Measurements from ENCODE around the gene KCNMB2. TPM values are rescaled to one million over a fixed set of nuclear protein-coding genes. Genes with fewer than 3 reads are reported as not detected.
A peak's percentile ranks its signal among the peaks of the same experiment; 100 is the strongest.

The KCNMB2 gene
- total RNA-seq, 5 donors from 2014 or later (not counting 1 experiment from before 2014, with no cell fraction given): not detected

DNA sequence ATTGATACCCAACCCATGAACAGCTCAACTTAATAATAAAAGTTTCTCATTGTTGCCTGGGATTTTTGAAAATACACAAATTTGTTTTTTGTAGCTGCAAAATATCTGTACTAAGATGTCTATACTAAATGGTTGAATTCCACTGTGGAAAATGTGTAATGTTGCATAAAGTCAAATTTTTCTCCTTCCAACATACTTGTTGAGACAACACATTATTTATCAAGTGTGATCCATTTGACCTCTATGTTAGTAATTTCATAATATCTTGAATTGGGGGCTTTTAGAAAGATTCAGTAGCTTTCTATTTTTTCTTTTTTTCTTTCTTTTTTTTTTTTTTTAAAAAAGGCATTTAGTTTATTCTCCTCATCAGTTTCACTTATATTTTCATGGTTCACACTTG, 88.0 kb downstream of the KCNMB2 start:
- ChIA-PET CTCF (interaction anchor here (0.6 kb wide), 2 partner anchors 166 to 1597 kb away, joined by 3 to 5 read pairs; no protein-coding TSS in a partner anchor), POLR2A (no interaction called here)
- Mint-ChIP-seq H3K4me1 (no peaks in the 10 kb centered on the region), H3K36me3 (no peaks in the 10 kb centered on the region), H3K27ac (no peak overlapping the region), H3K9me3 (no peaks in the 10 kb centered on the region), H3K27me3 (no peaks in the 10 kb centered on the region), H3K4me3 (no peak overlapping the region)
- H3K9me3 ChIP-seq: no peaks in the 10 kb centered on the region
- no peaks in the 10 kb centered on the region for H3K36me3 ChIP-seq (ENCODE audit: control insufficient read depth in 2 of 2, extremely low read depth in 1 of 2, insufficient read depth in 1 of 2, low read length in 1 of 2)
- no peak for DNase-seq
- H3K4me1 ChIP-seq (ENCODE audit: control insufficient read depth in 1 of 2, extremely low read depth in 1 of 2, insufficient read depth in 2 of 2, low read length in 2 of 2): no peaks in the 10 kb centered on the region
- no peak for ATAC-seq (replicated peaks in 1 of 4)
- H3K27ac ChIP-seq (ENCODE audit: low read length): no peak overlapping the region
- peaks cover 0 to 4% of the 10 kb centered on the region in 2 experiments for H3K27me3 ChIP-seq (replicated peaks in 1 of 2; ENCODE audit: control insufficient read depth in 2 of 2, extremely low read depth in 1 of 2, insufficient read depth in 2 of 2, low read length in 1 of 2)
- no peak overlapping the region for H3K4me3 ChIP-seq (ENCODE audit: control insufficient read depth in 1 of 2, extremely low read depth in 1 of 2, low read length in 1 of 2)

GRCh38 chr3:178625053-178625600, 88.9 kb downstream of the KCNMB2 start:
- DNase-seq: no peak
- Mint-ChIP-seq H3K9me3 (no peaks in the 10 kb centered on the region), H3K4me3 (no peak overlapping the region), H3K36me3 (no peaks in the 10 kb centered on the region), H3K4me1 (no peaks in the 10 kb centered on the region), H3K27ac (no peak overlapping the region), H3K27me3 (no peaks in the 10 kb centered on the region)
- Histone ChIP-seq H3K9me3 (no peaks in the 10 kb centered on the region), H3K36me3 (ENCODE audit: control insufficient read depth in 2 of 2, extremely low read depth in 1 of 2, insufficient read depth in 1 of 2, low read length in 1 of 2) (no peaks in the 10 kb centered on the region), H3K4me3 (ENCODE audit: control insufficient read depth in 1 of 2, extremely low read depth in 1 of 2, low read length in 1 of 2) (no peak overlapping the region), H3K4me1 (ENCODE audit: control insufficient read depth in 1 of 2, extremely low read depth in 1 of 2, insufficient read depth in 2 of 2, low read length in 2 of 2) (no peaks in the 10 kb centered on the region), H3K27me3 (replicated peaks in 1 of 2; ENCODE audit: control insufficient read depth in 2 of 2, extremely low read depth in 1 of 2, insufficient read depth in 2 of 2, low read length in 1 of 2) (peaks cover 0 to 4% of the 10 kb centered on the region in 2 experiments), H3K27ac (ENCODE audit: low read length) (no peak overlapping the region)
- CTCF ChIA-PET: no interaction called here
- POLR2A ChIA-PET: no interaction called here
- peak in 1 of 4 experiments; percentile 13 for ATAC-seq (replicated peaks in 1 of 4)
- WGBS (ENCODE audit: insufficient coverage): no CpG with 5 or more reads among the region's 7 CpGs

DNA sequence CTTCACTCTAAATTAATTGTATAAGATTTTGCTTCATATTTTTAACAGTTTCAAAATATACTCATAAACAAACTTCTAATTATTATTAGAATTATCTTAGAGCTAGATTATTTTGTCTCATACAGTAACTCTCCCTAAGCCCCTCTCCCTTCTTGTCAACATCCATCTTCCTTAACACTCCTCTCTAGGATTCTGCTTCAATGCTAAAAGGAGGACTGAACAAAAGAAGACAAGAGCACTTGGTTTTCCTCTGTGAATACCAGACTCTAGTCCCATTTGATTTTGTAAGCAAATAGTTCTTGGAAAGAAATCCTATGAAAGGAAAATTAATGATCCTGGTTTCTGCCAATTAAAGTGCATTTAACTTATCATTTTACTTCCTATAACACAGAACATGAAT, 91.8 kb downstream of the KCNMB2 start:
- H3K4me3 Mint-ChIP-seq: no peak overlapping the region

GRCh38 chr3:178629430-178630178, 93.4 kb downstream of the KCNMB2 start:
- Mint-ChIP-seq H3K9me3 (peaks cover 6% of the 10 kb centered on the region in 3 donors), H3K27me3 (no peaks in the 10 kb centered on the region), H3K4me3 (no peak overlapping the region), H3K36me3 (no peaks in the 10 kb centered on the region), H3K27ac (no peak overlapping the region), H3K4me1 (no peaks in the 10 kb centered on the region)
- no peak for ATAC-seq (replicated peaks in 1 of 4)
- H3K4me1 ChIP-seq (ENCODE audit: control insufficient read depth in 1 of 2, extremely low read depth in 1 of 2, insufficient read depth in 2 of 2, low read length in 2 of 2): no peaks in the 10 kb centered on the region
- H3K27me3 ChIP-seq (replicated peaks in 1 of 2; ENCODE audit: control insufficient read depth in 2 of 2, extremely low read depth in 1 of 2, insufficient read depth in 2 of 2, low read length in 1 of 2): peaks cover 0 to 4% of the 10 kb centered on the region in 2 experiments
- no peak overlapping the region for H3K4me3 ChIP-seq (ENCODE audit: control insufficient read depth in 1 of 2, extremely low read depth in 1 of 2, low read length in 1 of 2)
- WGBS (ENCODE audit: insufficient coverage): no CpG with 5 or more reads among the region's 2 CpGs
- POLR2A ChIA-PET: no interaction called here
- no peaks in the 10 kb centered on the region for H3K9me3 ChIP-seq
- H3K36me3 ChIP-seq (ENCODE audit: control insufficient read depth in 2 of 2, extremely low read depth in 1 of 2, insufficient read depth in 1 of 2, low read length in 1 of 2): no peaks in the 10 kb centered on the region
- CTCF ChIA-PET: no interaction called here
- no peak overlapping the region for H3K27ac ChIP-seq (ENCODE audit: low read length)
- DNase-seq: no peak

More for the DNA sequence above, 91.8 kb downstream of the KCNMB2 start:
- H3K27me3 ChIP-seq (replicated peaks in 1 of 2; ENCODE audit: control insufficient read depth in 2 of 2, extremely low read depth in 1 of 2, insufficient read depth in 2 of 2, low read length in 1 of 2): peaks cover 0 to 4% of the 10 kb centered on the region in 2 experiments
- DNase-seq: no peak
- no peaks in the 10 kb centered on the region for H3K36me3 ChIP-seq (ENCODE audit: control insufficient read depth in 2 of 2, extremely low read depth in 1 of 2, insufficient read depth in 1 of 2, low read length in 1 of 2)
- no peaks in the 10 kb centered on the region for H3K4me1 ChIP-seq (ENCODE audit: control insufficient read depth in 1 of 2, extremely low read depth in 1 of 2, insufficient read depth in 2 of 2, low read length in 2 of 2)
- Mint-ChIP-seq H3K9me3 (no peaks in the 10 kb centered on the region), H3K27me3 (no peaks in the 10 kb centered on the region), H3K36me3 (no peaks in the 10 kb centered on the region), H3K4me1 (no peaks in the 10 kb centered on the region), H3K27ac (no peak overlapping the region)
- no peak overlapping the region for H3K4me3 ChIP-seq (ENCODE audit: control insufficient read depth in 1 of 2, extremely low read depth in 1 of 2, low read length in 1 of 2)
- ChIA-PET POLR2A (no interaction called here), CTCF (no interaction called here)
- H3K9me3 ChIP-seq: no peaks in the 10 kb centered on the region
- no peak for ATAC-seq (replicated peaks in 1 of 4)
- no peak overlapping the region for H3K27ac ChIP-seq (ENCODE audit: low read length)

GRCh38 chr3:178631950-178632349, 95.7 kb downstream of the KCNMB2 start:
- Histone ChIP-seq H3K36me3 (ENCODE audit: control insufficient read depth in 2 of 2, extremely low read depth in 1 of 2, insufficient read depth in 1 of 2, low read length in 1 of 2) (no peaks in the 10 kb centered on the region), H3K9me3 (no peaks in the 10 kb centered on the region), H3K4me3 (ENCODE audit: control insufficient read depth in 1 of 2, extremely low read depth in 1 of 2, low read length in 1 of 2) (no peak overlapping the region), H3K27me3 (replicated peaks in 1 of 2; ENCODE audit: control insufficient read depth in 2 of 2, extremely low read depth in 1 of 2, insufficient read depth in 2 of 2, low read length in 1 of 2) (no peaks in the 10 kb centered on the region), H3K4me1 (ENCODE audit: control insufficient read depth in 1 of 2, extremely low read depth in 1 of 2, insufficient read depth in 2 of 2, low read length in 2 of 2) (no peaks in the 10 kb centered on the region), H3K27ac (ENCODE audit: low read length) (no peak overlapping the region)
- ChIA-PET POLR2A (no interaction called here), CTCF (no interaction called here)
- 100% methylated on average over 1 of the region's 1 CpG for WGBS (ENCODE audit: insufficient coverage)
- Mint-ChIP-seq H3K27me3 (no peaks in the 10 kb centered on the region), H3K4me1 (no peaks in the 10 kb centered on the region), H3K9me3 (peaks cover 6 to 10% (median 6%) of the 10 kb centered on the region in 3 donors), H3K27ac (no peak overlapping the region), H3K4me3 (no peak overlapping the region), H3K36me3 (no peaks in the 10 kb centered on the region)
- no peak for ATAC-seq (replicated peaks in 1 of 4)
- no peak for DNase-seq

- Histone ChIP-seq H3K27me3 (replicated peaks in 1 of 2; ENCODE audit: control insufficient read depth in 2 of 2, extremely low read depth in 1 of 2, insufficient read depth in 2 of 2, low read length in 1 of 2) (no peaks in the 10 kb centered on the region), H3K4me1 (ENCODE audit: control insufficient read depth in 1 of 2, extremely low read depth in 1 of 2, insufficient read depth in 2 of 2, low read length in 2 of 2) (no peaks in the 10 kb centered on the region), H3K4me3 (ENCODE audit: control insufficient read depth in 1 of 2, extremely low read depth in 1 of 2, low read length in 1 of 2) (no peak overlapping the region), H3K27ac (ENCODE audit: low read length) (no peak overlapping the region), H3K36me3 (ENCODE audit: control insufficient read depth in 2 of 2, extremely low read depth in 1 of 2, insufficient read depth in 1 of 2, low read length in 1 of 2) (no peaks in the 10 kb centered on the region), H3K9me3 (no peaks in the 10 kb centered on the region)
- Mint-ChIP-seq H3K27me3 (no peaks in the 10 kb centered on the region), H3K36me3 (no peaks in the 10 kb centered on the region), H3K4me1 (no peaks in the 10 kb centered on the region), H3K4me3 (no peak overlapping the region), H3K27ac (no peak overlapping the region), H3K9me3 (peaks cover 6 to 13% (median 6%) of the 10 kb centered on the region in 3 donors)
- POLR2A ChIA-PET: no interaction called here
- CTCF ChIA-PET: no interaction called here
- WGBS (ENCODE audit: insufficient coverage): no CpG with 5 or more reads among the region's 1 CpG
- ATAC-seq (replicated peaks in 1 of 4): no peak
- DNase-seq: no peak
Observed at GRCh38 chr3:178634975-178635374, 98.7 kb downstream of the KCNMB2 start.
